Measurements from ENCODE around the gene CENPP.

CENPP gene

DNA sequence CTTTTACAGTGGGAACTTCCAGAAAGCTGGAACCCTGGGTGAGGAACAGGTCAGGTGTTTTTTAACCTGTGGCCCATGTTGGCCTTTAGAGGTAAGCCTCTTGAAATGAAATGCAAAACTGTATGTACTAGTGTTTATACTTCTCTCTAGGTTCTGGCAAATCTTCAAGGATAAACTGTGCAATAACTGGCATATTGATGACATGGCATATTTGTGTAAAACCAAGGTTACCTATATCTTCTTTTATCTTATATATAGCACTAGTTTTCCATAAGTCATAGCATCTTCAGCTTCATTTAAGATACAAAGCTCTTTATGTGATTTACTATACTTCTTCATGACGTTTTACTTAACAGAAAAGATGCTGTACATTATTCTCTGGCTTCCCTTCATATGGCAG is 24.8 kb upstream of the CENPP start:
- no peak overlapping the region for H2AFZ ChIP-seq (ENCODE audit: low read depth, low read length)
- no peak overlapping the region for H3K27ac ChIP-seq (ENCODE audit: low read length)
- H3K4me1 ChIP-seq (ENCODE audit: low read length): no peaks in the 10 kb centered on the region
- no peaks in the 10 kb centered on the region for H3K79me2 ChIP-seq (ENCODE audit: low read length)
- H3K4me2 ChIP-seq (ENCODE audit: low read length): no peak overlapping the region
- H3K9me3 ChIP-seq (ENCODE audit: insufficient read depth, low read length): no peaks in the 10 kb centered on the region
- H3K36me3 ChIP-seq (replicated peaks; ENCODE audit: low read depth, low read length): peaks cover 63% of the 10 kb centered on the region
- no peaks in the 10 kb centered on the region for H4K20me1 ChIP-seq (ENCODE audit: insufficient read depth, low read length)
- no peak for TF ChIP-seq EZH2phosphoT487 (IDR thresholded peaks at IDR 0.05; ENCODE audit: low read depth)
- TF ChIP-seq, protein P1, sequence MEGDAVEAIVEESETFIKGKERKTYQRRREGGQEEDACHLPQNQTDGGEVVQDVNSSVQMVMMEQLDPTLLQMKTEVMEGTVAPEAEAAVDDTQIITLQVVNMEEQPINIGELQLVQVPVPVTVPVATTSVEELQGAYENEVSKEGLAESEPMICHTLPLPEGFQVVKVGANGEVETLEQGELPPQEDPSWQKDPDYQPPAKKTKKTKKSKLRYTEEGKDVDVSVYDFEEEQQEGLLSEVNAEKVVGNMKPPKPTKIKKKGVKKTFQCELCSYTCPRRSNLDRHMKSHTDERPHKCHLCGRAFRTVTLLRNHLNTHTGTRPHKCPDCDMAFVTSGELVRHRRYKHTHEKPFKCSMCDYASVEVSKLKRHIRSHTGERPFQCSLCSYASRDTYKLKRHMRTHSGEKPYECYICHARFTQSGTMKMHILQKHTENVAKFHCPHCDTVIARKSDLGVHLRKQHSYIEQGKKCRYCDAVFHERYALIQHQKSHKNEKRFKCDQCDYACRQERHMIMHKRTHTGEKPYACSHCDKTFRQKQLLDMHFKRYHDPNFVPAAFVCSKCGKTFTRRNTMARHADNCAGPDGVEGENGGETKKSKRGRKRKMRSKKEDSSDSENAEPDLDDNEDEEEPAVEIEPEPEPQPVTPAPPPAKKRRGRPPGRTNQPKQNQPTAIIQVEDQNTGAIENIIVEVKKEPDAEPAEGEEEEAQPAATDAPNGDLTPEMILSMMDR (IDR thresholded peaks at IDR 0.05; ENCODE audit: low read depth, low read length): no peak
- no peak overlapping the region for H3K9ac ChIP-seq (ENCODE audit: low read length)
- no peaks in the 10 kb centered on the region for H3K27me3 ChIP-seq (ENCODE audit: low read depth, low read length)
- H3K4me3 ChIP-seq (ENCODE audit: low read length): no peak overlapping the region

DNA sequence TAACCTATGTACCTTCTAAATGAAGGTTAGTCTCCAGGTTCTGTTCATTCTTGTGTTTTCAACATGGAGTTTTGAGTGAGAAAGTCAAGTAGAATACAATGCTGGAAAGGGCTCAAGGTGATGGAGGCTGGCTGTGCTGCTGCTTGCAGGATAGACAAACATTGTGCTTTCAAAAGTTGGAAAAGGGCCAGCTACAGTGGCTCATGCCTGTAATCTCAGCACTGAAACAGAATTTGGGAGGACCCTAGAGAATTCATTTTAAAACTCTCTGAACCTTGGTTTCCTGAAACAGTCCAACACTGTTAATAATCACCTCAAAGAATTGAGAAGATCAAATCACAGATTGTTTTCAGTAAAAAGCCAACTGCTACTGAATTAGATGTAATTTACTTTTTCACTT is 16.9 kb upstream of the CENPP start:
- no peak overlapping the region for H3K4me3 ChIP-seq (ENCODE audit: low read length)
- H3K27me3 ChIP-seq (ENCODE audit: low read depth, low read length): no peaks in the 10 kb centered on the region
- no peak overlapping the region for H3K9ac ChIP-seq (ENCODE audit: low read length)
- H3K27ac ChIP-seq (ENCODE audit: low read length): no peak overlapping the region
- no peaks in the 10 kb centered on the region for H3K9me3 ChIP-seq (ENCODE audit: insufficient read depth, low read length)
- no peak overlapping the region for H2AFZ ChIP-seq (ENCODE audit: low read depth, low read length)
- no peak overlapping the region for H3K4me2 ChIP-seq (ENCODE audit: low read length)
- no peaks in the 10 kb centered on the region for H4K20me1 ChIP-seq (ENCODE audit: insufficient read depth, low read length)
- H3K79me2 ChIP-seq (ENCODE audit: low read length): peaks cover 24% of the 10 kb centered on the region
- TF ChIP-seq EZH2phosphoT487 (IDR thresholded peaks at IDR 0.05; ENCODE audit: low read depth): no peak
- H3K36me3 ChIP-seq (replicated peaks; ENCODE audit: low read depth, low read length): peaks cover 64% of the 10 kb centered on the region
- H3K4me1 ChIP-seq (ENCODE audit: low read length): no peaks in the 10 kb centered on the region

DNA sequence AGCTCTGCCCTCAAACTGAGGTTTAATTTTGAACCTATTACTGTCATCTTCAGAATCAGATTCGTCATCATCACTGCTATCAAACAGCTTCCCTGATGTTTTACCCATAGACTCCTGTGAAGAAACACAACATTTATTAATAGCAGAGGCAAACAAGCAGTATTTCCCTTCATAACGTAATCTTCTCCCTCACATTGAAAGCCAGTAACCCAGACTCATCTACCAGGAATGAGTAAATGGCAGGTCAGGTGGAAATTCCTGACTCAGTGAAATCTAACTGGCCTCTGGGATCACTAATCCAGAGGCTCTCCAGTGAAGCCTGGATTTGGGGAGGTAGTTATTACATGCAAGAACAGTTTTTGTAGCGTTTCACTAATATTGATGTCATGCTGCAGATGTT is 15.2 kb upstream of the CENPP start:
- H3K4me3 ChIP-seq (ENCODE audit: low read length): no peak overlapping the region
- H3K4me2 ChIP-seq (ENCODE audit: low read length): no peak overlapping the region
- peaks cover 24% of the 10 kb centered on the region for H3K79me2 ChIP-seq (ENCODE audit: low read length)
- H3K27ac ChIP-seq (ENCODE audit: low read length): no peak overlapping the region
- H3K27me3 ChIP-seq (ENCODE audit: low read depth, low read length): no peaks in the 10 kb centered on the region
- peaks cover 51% of the 10 kb centered on the region for H3K36me3 ChIP-seq (replicated peaks; ENCODE audit: low read depth, low read length)
- no peaks in the 10 kb centered on the region for H3K9me3 ChIP-seq (ENCODE audit: insufficient read depth, low read length)
- TF ChIP-seq, protein P1 (IDR thresholded peaks at IDR 0.05; ENCODE audit: low read depth, low read length): no peak
- TF ChIP-seq EZH2phosphoT487 (IDR thresholded peaks at IDR 0.05; ENCODE audit: low read depth): no peak
- no peaks in the 10 kb centered on the region for H3K4me1 ChIP-seq (ENCODE audit: low read length)
- no peak overlapping the region for H2AFZ ChIP-seq (ENCODE audit: low read depth, low read length)
- no peak overlapping the region for H3K9ac ChIP-seq (ENCODE audit: low read length)
- no peaks in the 10 kb centered on the region for H4K20me1 ChIP-seq (ENCODE audit: insufficient read depth, low read length)

DNA sequence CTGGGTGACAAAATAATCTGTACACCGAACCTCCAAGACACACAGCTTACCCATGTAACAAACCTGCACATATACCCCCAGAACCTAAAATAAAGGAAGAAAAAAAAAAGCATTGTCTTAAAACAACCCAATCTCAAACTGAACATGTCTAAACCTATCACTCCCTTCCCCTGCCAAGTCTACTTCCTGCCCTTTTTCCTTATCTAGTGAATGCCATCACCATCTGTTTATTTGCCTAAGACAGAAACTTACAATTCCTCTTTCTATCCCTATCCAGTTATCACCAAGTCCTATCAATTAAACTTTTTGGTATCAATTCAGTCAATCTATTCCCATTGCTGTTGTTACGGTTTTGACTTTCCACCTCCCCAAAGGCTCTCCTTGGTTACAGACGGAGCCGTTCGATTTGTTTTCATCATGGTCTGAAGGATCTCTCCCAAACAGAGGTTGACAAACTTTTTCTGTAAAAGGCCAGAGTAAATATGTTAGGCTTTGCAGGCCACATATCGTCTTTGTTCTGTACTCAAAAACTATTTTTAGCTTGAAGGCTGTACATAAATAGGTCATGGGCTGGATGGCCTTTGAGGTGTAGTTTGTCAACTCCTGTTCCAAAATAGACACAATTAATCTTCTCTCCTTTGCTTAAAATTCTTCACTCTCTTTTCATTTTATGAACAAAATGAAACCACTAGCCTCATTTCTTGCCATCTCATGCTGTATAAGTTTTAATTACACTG is 12.7 kb upstream of the CENPP start:
- no peak for TF ChIP-seq EZH2phosphoT487 (IDR thresholded peaks at IDR 0.05; ENCODE audit: low read depth)
- TF ChIP-seq, protein P1 (IDR thresholded peaks at IDR 0.05; ENCODE audit: low read depth, low read length): no peak
- no peak overlapping the region for H2AFZ ChIP-seq (ENCODE audit: low read depth, low read length)
- no peak overlapping the region for H3K9ac ChIP-seq (ENCODE audit: low read length)
- H3K4me1 ChIP-seq (ENCODE audit: low read length): no peaks in the 10 kb centered on the region
- no peak overlapping the region for H3K27ac ChIP-seq (ENCODE audit: low read length)
- peaks cover 48% of the 10 kb centered on the region for H3K36me3 ChIP-seq (replicated peaks; ENCODE audit: low read depth, low read length)
- peaks cover 24% of the 10 kb centered on the region for H3K79me2 ChIP-seq (ENCODE audit: low read length)
- H3K27me3 ChIP-seq (ENCODE audit: low read depth, low read length): no peaks in the 10 kb centered on the region
- H4K20me1 ChIP-seq (ENCODE audit: insufficient read depth, low read length): no peaks in the 10 kb centered on the region
- no peak overlapping the region for H3K4me2 ChIP-seq (ENCODE audit: low read length)
- H3K4me3 ChIP-seq (ENCODE audit: low read length): no peak overlapping the region
- no peaks in the 10 kb centered on the region for H3K9me3 ChIP-seq (ENCODE audit: insufficient read depth, low read length)
